Endometrial microvascular endothelial cells (primary cell): ENCODE data around the gene PVR. TPM values are rescaled to one million over a fixed set of nuclear protein-coding genes. Genes with fewer than 3 reads are reported as not detected.

Source experiments
- in situ Hi-C: cut with HindIII; loops from 2 replicates; pipeline ENCODE4 v1.10.0; 2017; ENCODE audit warnings: low sequenced_read_pairs, low pct_unique_long_range_greater_than_20kb; ENCODE audit errors: inconsistent ontology term
- total RNA-seq: library from RNA; depleted of rRNA; stranded (reverse); fragments of >200 nt; gene quantifications from one replicate; pipeline ENCODE4 v1.2.3, GENCODE V29; 2015; ENCODE audit errors: inconsistent ontology term

PVR gene
- total RNA-seq, 1 donor from 2014 or later, result 342 TPM

DNA sequence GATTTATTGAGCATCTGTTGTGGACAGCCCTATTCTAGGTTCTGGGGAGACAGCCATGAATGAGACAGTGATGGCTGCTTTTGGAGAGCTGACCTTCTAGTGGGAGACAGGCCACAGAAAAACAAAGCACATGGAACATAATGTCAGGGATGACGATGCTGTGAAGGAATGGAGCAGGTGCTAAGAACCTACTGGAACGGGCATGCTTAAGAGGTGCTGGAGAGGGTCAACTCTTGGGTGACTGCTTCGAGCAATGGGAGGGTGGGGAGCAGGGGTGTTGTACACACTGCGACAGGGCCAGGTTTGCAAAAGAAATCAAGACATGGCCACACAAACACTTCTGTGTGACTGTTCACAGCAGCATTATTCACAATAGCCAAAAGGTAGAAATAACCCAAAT, 43.2 kb downstream of the PVR start:
- in situ Hi-C loops, result no loop called here

- in situ Hi-C loops, result no loop called here
Measured at GRCh38 chr19:44687888-44688287, 44.2 kb downstream of the PVR start.

- in situ Hi-C loops, result no loop called here
Measured at GRCh38 chr19:44689290-44690130, 45.8 kb downstream of the PVR start.

DNA sequence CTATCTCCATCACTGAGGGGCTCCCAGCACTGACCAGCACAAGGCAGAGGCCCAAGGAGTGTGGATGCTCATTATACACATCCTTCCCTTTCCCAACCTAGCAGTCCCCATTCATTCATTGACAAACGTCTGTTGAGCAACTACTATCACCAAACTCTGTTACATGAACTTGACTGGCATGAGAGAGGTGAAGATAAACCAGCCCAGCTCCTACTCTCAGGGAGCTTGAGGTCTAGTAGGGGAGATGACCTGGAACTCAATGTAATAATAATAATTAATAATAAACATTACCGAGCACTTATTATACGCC, 46.4 kb downstream of the PVR start:
- in situ Hi-C loops, result no loop called here

DNA sequence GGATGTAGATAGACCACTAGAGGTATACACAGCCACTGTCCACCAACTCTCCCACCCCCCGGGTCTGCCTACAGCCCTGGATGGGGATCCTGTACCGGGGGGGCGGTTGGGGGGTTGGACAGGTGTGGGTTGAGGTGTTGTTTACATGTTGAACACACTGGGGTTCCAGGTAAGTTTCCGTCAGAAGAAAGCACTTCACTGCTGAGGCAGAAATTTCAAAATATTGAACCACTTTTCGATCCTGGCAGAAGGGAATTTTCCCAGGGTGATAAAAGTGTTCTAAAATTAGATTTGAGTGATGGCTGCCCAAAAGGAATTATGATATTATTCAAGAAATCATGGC, 48.6 kb downstream of the PVR start:
- in situ Hi-C loops, result no loop called here

DNA sequence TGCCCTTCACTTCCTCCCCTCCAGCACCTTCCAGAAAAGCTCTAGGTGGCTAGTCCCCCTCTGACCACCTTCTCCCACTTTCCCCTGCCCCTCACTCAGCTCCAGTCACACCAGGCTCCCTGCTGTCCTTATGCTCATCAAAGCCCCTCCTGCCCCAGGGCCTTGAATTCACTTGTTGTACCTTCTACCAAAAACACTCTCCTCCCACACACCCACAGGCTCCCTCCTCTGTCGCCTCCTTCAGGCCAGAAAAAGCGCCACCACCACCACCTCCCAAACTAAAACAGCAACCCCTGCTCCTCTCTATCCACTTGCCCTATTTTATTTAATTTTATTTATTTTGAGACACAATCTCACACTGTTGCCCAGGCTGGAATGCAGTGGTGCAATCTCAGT, 50.5 kb downstream of the PVR start:
- in situ Hi-C loops, result no loop called here

- in situ Hi-C loops, result no loop called here
Measured at GRCh38 chr19:44696939-44697669, 53.4 kb downstream of the PVR start.

DNA sequence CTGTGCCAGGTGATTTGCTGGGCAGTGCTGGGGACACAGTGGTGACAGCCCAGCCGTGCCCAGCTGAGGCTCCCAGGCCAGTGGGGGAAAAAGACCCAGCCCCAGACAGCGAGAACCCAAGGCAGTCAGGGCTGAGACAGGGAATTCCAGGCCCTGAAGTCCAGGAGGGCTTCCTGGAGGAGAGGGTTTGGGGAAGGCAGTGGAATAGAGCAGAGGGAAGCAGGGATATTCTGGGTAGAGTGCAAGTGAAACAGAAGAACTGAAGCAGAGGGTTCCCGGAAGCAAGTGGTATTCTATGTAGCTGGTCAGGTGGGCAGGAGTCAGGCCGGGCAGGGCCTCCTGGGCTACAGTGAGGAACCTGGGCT, 53.9 kb downstream of the PVR start:
- in situ Hi-C loops, result no loop called here

- in situ Hi-C loops, result no loop called here
Measured at GRCh38 chr19:44698492-44699201, 54.9 kb downstream of the PVR start, which contains the start of gene CEACAM16. CEACAM16 (plus strand) TSS chr19:44699151; CDS start chr19:44701457, 2,306 bp downstream.

- in situ Hi-C loops, result loop anchor here (25.0 kb wide), 1 partner anchor 137 kb away; the partner anchor contains the start of gene NECTIN2
Measured at GRCh38 chr19:44700547-44700946, 56.8 kb downstream of the PVR start.

GRCh38 chr19:44701228-44701627, 57.5 kb downstream of the PVR start:
- in situ Hi-C loops, result loop anchor here (25.0 kb wide), 1 partner anchor 136 kb away; the partner anchor contains the start of gene NECTIN2

- in situ Hi-C loops, result loop anchor here (25.0 kb wide), 1 partner anchor 135 kb away; the partner anchor contains the start of gene NECTIN2
Measured at GRCh38 chr19:44702551-44703176, 59.0 kb downstream of the PVR start.

GRCh38 chr19:44703336-44704078, 59.8 kb downstream of the PVR start:
- in situ Hi-C loops, result loop anchor here (25.0 kb wide), 1 partner anchor 134 kb away; the partner anchor contains the start of gene NECTIN2

- in situ Hi-C loops, result loop anchor here (25.0 kb wide), 1 partner anchor 132 kb away; the partner anchor contains the start of gene NECTIN2
Measured at GRCh38 chr19:44704982-44705381, 61.3 kb downstream of the PVR start.

- in situ Hi-C loops, result loop anchor here (25.0 kb wide), 1 partner anchor 132 kb away; the partner anchor contains the start of gene NECTIN2
Measured at GRCh38 chr19:44705502-44706010, 61.8 kb downstream of the PVR start.

GRCh38 chr19:44706506-44707236, 63.0 kb downstream of the PVR start:
- in situ Hi-C loops, result loop anchor here (25.0 kb wide), 1 partner anchor 131 kb away; the partner anchor contains the start of gene NECTIN2

- in situ Hi-C loops, result loop anchor here (25.0 kb wide), 1 partner anchor 130 kb away; the partner anchor contains the start of gene NECTIN2
Measured at GRCh38 chr19:44707794-44708193, 64.1 kb downstream of the PVR start.
